Measurements from ENCODE around the gene FBXW4. TPM values are rescaled to one million over a fixed set of nuclear protein-coding genes. Genes with fewer than 3 reads are reported as not detected.

Gene FBXW4
- total and polyA plus RNA-seq, 9 of the 15 experiments (the other 6 are each of a cell fraction or from before 2014, with no cell fraction given) = 1.0 to 10.6 (median 5.4) TPM

- TF ChIP-seq ZBTB40 (IDR thresholded peaks at IDR 0.05) (peak; percentile 98), ZBTB40 (CRISPR knock-in tag; IDR thresholded peaks at IDR 0.05) (no peak), RBBP5 (IDR thresholded peaks at IDR 0.05; ENCODE audit: borderline replicate concordance, insufficient read depth, low read length, poor library complexity, severe bottlenecking) (peak; percentile 55), MLLT1 (IDR thresholded peaks at IDR 0.05) (no peak), RFX7 (CRISPR knock-in tag; IDR thresholded peaks at IDR 0.05) (no peak), ZNF140 (CRISPR knock-in tag; IDR thresholded peaks at IDR 0.05) (no peak), ZNF41 (CRISPR knock-in tag; conservative IDR thresholded peaks at IDR 0.05) (no peak), ZNF212 (CRISPR knock-in tag; IDR thresholded peaks at IDR 0.05) (no peak), NONO (IDR thresholded peaks at IDR 0.05; ENCODE audit: low read depth in 2 of 2, low read length in 1 of 2) (no peak), NFIX (CRISPR knock-in tag; IDR thresholded peaks at IDR 0.05; ENCODE audit: low read depth) (no peak), IFI16 (CRISPR knock-in tag; IDR thresholded peaks at IDR 0.05) (no peak), EP400 (IDR thresholded peaks at IDR 0.05) (0 out of 2 replicates have a peak, but pooled peaks have one; percentile 17), SP2 (IDR thresholded peaks at IDR 0.05; ENCODE audit: extremely low read depth, low read depth, low read length, poor library complexity, severe bottlenecking) (no peak)
Observed at GRCh38 chr10:101587725-101588653, 107.0 kb downstream of the FBXW4 start, which contains the start of the genes DPCD and POLL (continued).

Measured in K562 (cell line).